ENCODE measurements around the gene MB21D2.

GRCh38 chr3:192818126-192818525, 99.5 kb downstream of the MB21D2 start:
- TF ChIP-seq CTCF (conservative IDR thresholded peaks at IDR 0.05; ENCODE audit: low read depth in 2 of 2) (no peak), POLR2AphosphoS5 (IDR thresholded peaks at IDR 0.05; ENCODE audit: low read depth) (no peak), EZH2 (IDR thresholded peaks at IDR 0.05; ENCODE audit: low read depth, unreplicated experiment) (no peak), REST (IDR thresholded peaks at IDR 0.05; ENCODE audit: unreplicated experiment) (no peak), ZNF462 (CRISPR knock-in tag; IDR thresholded peaks at IDR 0.05) (no peak), EZH2phosphoT487 (IDR thresholded peaks at IDR 0.05; ENCODE audit: unreplicated experiment) (no peak), CREB1 (CRISPR knock-in tag; IDR thresholded peaks at IDR 0.05; ENCODE audit: low read depth) (no peak)

Data from GM23338 (cell line).